ENCODE results near the gene TK1.

TK1 gene

GRCh38 chr17:78138204-78139060, 48.4 kb downstream of the TK1 start:
- Histone ChIP-seq H3K36me3 (no peaks in the 10 kb centered on the region), H3K27me3 (no peaks in the 10 kb centered on the region), H3K4me3 (ENCODE audit: low read depth, low read length) (no peak overlapping the region), H3K4me1 (peaks cover 2% of the 10 kb centered on the region; the same call in 1 of the 2 replicates), H3K9me3 (no peaks in the 10 kb centered on the region)
- peak; percentile 13 for DNase-seq
- TF ChIP-seq, protein P1, sequence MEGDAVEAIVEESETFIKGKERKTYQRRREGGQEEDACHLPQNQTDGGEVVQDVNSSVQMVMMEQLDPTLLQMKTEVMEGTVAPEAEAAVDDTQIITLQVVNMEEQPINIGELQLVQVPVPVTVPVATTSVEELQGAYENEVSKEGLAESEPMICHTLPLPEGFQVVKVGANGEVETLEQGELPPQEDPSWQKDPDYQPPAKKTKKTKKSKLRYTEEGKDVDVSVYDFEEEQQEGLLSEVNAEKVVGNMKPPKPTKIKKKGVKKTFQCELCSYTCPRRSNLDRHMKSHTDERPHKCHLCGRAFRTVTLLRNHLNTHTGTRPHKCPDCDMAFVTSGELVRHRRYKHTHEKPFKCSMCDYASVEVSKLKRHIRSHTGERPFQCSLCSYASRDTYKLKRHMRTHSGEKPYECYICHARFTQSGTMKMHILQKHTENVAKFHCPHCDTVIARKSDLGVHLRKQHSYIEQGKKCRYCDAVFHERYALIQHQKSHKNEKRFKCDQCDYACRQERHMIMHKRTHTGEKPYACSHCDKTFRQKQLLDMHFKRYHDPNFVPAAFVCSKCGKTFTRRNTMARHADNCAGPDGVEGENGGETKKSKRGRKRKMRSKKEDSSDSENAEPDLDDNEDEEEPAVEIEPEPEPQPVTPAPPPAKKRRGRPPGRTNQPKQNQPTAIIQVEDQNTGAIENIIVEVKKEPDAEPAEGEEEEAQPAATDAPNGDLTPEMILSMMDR (IDR thresholded peaks at IDR 0.05; ENCODE audit: low read depth, low read length) = 0 out of 2 replicates have a peak, but pooled peaks have one; percentile 0

DNA sequence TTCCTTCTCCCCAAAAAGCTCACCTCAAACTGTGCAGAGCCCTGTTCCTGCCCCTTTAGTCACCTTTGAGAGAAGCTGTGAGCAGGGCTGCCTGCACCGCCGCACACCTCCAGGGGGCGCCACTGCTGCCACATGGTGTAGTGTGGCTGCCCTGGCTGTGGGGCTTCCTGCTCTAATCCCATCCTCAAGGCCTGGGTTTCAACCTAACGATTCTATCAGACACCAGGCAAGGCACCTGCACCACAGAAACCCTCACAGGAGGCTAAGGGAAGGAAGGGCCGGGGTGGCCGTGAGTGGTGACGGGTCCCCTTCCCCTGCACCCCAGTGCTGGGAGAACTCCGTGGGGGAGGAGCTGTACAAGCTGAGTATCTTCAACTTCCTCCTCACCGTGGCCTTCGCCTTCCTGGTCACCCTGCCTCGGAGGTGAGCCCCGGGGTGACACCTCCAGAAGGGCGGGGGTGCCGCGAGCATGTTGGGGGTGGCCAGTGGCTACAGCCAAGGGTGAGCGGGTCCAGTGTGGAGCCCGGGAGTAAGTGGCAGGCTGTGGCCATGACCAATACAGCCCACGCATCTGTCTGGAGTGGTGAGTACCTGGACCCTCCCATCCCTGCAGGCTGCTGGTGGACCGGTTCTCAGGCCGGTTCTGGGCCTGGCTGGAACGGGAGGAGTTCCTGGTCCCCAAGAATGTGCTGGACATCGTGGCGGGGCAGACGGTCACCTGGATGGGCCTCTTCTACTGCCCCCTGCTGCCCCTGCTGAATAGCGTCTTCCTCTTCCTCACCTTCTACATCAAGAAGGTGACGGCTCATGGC, 49.3 kb downstream of the TK1 start:
- TF ChIP-seq, protein P1 (IDR thresholded peaks at IDR 0.05; ENCODE audit: low read depth, low read length) = peak; percentile 58
- DNase-seq = peak; percentile 27
- Histone ChIP-seq H3K4me3 (ENCODE audit: low read depth, low read length) (no peak overlapping the region), H3K9me3 (no peaks in the 10 kb centered on the region), H3K4me1 (peaks cover 2% of the 10 kb centered on the region; the same call in 1 of the 2 replicates), H3K27me3 (no peaks in the 10 kb centered on the region), H3K36me3 (no peaks in the 10 kb centered on the region)

DNA sequence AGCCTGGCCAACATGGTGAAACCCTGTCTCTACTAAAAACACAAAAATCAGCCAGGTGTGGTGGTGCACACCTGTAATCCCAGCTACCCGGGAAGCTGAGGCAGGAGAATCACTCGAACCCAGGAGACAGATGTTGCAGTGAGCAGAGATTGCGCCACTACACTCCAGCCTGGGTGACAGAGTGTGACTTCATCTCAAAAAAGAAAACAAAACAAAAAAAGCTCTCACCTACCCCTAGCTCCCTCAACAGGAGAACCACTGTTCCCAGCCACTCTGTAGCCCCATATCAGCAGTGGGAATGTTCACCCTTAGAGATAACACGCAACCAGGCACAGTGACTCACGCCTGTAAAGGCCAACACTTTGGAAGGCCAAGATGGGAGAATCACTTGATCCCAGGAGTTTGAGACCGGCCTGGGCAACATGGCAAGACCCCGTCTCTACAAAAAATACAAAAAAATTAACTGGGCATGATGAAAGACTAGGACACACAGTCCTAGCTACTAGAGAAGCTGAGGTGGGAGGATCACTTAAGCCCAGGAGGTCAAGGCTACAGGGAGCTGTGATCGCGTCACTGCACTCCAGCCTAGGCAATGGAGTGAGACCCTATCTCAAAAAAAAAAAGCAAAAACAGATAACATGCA, 50.9 kb downstream of the TK1 start:
- TF ChIP-seq, protein P1 (IDR thresholded peaks at IDR 0.05; ENCODE audit: low read depth, low read length) = no peak
- H3K4me1 ChIP-seq = no peaks in the 10 kb centered on the region
- H3K27me3 ChIP-seq = 0 out of 2 replicates have a peak, but pooled peaks cover 4% of the 10 kb centered on the region
- H3K9me3 ChIP-seq = no peaks in the 10 kb centered on the region
- H3K36me3 ChIP-seq = no peaks in the 10 kb centered on the region
- H3K4me3 ChIP-seq (ENCODE audit: low read depth, low read length) = no peak overlapping the region
- no peak for DNase-seq

DNA sequence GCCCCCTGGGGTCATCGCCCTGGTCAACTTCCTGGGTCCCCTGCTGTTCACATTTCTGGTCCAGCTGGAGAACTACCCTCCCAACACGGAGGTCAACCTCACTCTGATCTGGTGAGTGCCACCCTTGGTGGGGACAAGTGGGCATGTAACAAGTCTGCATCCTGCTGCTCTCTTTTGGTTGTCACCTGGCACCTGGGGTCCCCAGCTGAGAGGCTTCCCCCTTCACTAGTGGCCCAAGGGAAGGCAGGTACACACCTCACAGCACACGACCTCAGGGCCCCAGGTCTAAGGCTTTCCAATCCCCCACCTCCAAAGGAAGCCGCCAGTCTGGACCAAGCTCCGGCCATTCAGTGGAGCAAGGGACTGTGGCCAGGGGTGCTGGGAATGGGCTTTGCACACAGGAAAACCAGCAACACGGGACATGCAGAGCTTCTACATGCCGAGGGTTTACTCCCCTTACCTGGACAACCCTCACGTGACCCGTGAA, 51.9 kb downstream of the TK1 start:
- TF ChIP-seq, protein P1 (IDR thresholded peaks at IDR 0.05; ENCODE audit: low read depth, low read length) = no peak
- Histone ChIP-seq H3K4me3 (ENCODE audit: low read depth, low read length) (no peak overlapping the region), H3K36me3 (no peaks in the 10 kb centered on the region), H3K9me3 (no peaks in the 10 kb centered on the region), H3K4me1 (no peaks in the 10 kb centered on the region), H3K27me3 (0 out of 2 replicates have a peak, but pooled peaks cover 4% of the 10 kb centered on the region)
- DNase-seq = no peak

DNA sequence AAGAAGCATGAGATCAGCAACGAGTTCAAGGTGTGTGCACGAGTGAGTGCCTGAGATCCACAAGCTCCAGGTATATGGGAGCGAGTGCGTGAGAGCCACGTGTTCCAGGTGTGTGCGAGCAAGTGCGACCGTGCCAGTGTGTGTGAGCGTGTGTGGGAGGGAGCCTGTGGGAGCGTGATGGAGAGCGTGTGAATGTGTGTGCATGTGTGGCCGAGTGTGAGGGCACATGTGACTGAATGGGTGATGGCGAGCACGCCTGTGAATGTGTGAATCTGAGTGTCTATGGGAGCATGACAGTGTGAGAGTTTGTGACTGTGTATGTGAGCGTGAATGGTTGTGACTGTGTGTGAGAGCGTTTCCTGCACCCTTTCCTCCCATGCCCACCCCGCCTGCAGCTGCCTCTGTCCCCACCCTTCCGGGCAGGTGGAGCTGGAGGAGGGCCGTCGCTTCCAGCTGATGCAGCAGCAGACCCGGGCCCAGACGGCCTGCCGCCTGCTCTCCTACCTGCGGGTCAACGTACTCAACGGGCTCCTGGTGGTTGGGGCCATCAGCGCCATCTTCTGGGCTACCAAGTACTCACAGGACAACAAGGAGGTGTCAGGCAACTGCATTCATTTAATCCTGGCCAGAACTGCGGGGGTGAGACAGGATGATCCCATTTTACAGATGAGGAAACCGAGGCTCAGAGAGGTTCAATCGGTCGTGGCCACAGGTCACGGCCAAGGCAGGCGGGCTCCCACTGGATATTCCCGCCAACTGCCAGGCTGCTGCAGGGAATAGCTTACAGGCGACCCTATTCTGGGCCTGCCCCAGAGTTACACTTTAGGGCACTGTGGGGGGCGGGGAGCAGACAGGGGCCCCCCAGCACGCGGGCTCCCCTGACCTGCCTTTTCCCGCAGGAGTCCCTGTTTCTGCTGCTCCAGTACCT, 52.6 kb downstream of the TK1 start:
- no peaks in the 10 kb centered on the region for H3K4me1 ChIP-seq
- 0 out of 2 replicates have a peak, but pooled peaks cover 4% of the 10 kb centered on the region for H3K27me3 ChIP-seq
- DNase-seq = peak; percentile 68
- no peaks in the 10 kb centered on the region for H3K36me3 ChIP-seq
- H3K4me3 ChIP-seq (ENCODE audit: low read depth, low read length) = no peak overlapping the region
- TF ChIP-seq, protein P1 (IDR thresholded peaks at IDR 0.05; ENCODE audit: low read depth, low read length) = peak; percentile 61
- H3K9me3 ChIP-seq = no peaks in the 10 kb centered on the region

Measured in BE2C (cell line).